ENCODE data around the gene NOP56. TPM values are rescaled to one million over a fixed set of nuclear protein-coding genes. Genes with fewer than 3 reads are reported as not detected.

Gene NOP56
- total and polyA plus RNA-seq, 2 donors from 2014 or later: 68.8 to 110 TPM

GRCh38 chr20:2703716-2704475, 51.5 kb downstream of the NOP56 start:
- Histone ChIP-seq H3K27me3 (ENCODE audit: control insufficient read depth, insufficient read depth, low read length) (no peaks in the 10 kb centered on the region), H3K9me3 (ENCODE audit: control insufficient read depth in 2 of 3, insufficient read depth in 1 of 3, low read length in 3 of 3) (no peaks in the 10 kb centered on the region), H3K4me3 (ENCODE audit: low read length in 3 of 3) (no peak overlapping the region), H3K36me3 (ENCODE audit: control insufficient read depth in 2 of 3, insufficient read depth in 3 of 3, low read length in 3 of 3) (no peaks in the 10 kb centered on the region), H3K27ac (ENCODE audit: low read depth in 2 of 2, low read length in 2 of 2) (no peak overlapping the region), H3K4me1 (ENCODE audit: control insufficient read depth in 2 of 3, insufficient read depth in 2 of 3, low read depth in 1 of 3, low read length in 3 of 3) (no peaks in the 10 kb centered on the region), H3K9ac (ENCODE audit: low read length in 3 of 3) (no peak overlapping the region)
- DNase-seq (no peak), FAIRE-seq (no peak)
- intact Hi-C loops (cut with DNase I): no loop called here
- TF ChIP-seq CTCF (IDR thresholded peaks at IDR 0.05; ENCODE audit: borderline replicate concordance, extremely low read depth, insufficient read depth): no peak

GRCh38 chr20:2705931-2706645, 53.7 kb downstream of the NOP56 start:
- H3K27me3 ChIP-seq (ENCODE audit: control insufficient read depth, insufficient read depth, low read length): no peaks in the 10 kb centered on the region
- H3K9ac ChIP-seq (ENCODE audit: low read length in 3 of 3): no peak overlapping the region
- no peaks in the 10 kb centered on the region for H3K36me3 ChIP-seq (ENCODE audit: control insufficient read depth in 2 of 3, insufficient read depth in 3 of 3, low read length in 3 of 3)
- intact Hi-C loops (cut with DNase I): no loop called here
- H3K9me3 ChIP-seq (ENCODE audit: control insufficient read depth in 2 of 3, insufficient read depth in 1 of 3, low read length in 3 of 3): no peaks in the 10 kb centered on the region
- no peak for FAIRE-seq
- H3K27ac ChIP-seq (ENCODE audit: low read depth in 2 of 2, low read length in 2 of 2): no peak overlapping the region
- H3K4me3 ChIP-seq (ENCODE audit: low read length in 3 of 3): no peak overlapping the region
- H3K4me1 ChIP-seq (ENCODE audit: control insufficient read depth in 2 of 3, insufficient read depth in 2 of 3, low read depth in 1 of 3, low read length in 3 of 3): no peaks in the 10 kb centered on the region
- DNase-seq: no peak
- TF ChIP-seq CTCF (IDR thresholded peaks at IDR 0.05; ENCODE audit: borderline replicate concordance, extremely low read depth, insufficient read depth): no peak

- no peak for FAIRE-seq
Observed at GRCh38 chr20:2706688-2707352, 54.4 kb downstream of the NOP56 start.

More at GRCh38 chr20:2706688-2707352, 54.4 kb downstream of the NOP56 start:
- H3K9ac ChIP-seq (ENCODE audit: low read length in 3 of 3): no peak overlapping the region
- no peaks in the 10 kb centered on the region for H3K9me3 ChIP-seq (ENCODE audit: control insufficient read depth in 2 of 3, insufficient read depth in 1 of 3, low read length in 3 of 3)
- H3K27me3 ChIP-seq (ENCODE audit: control insufficient read depth, insufficient read depth, low read length): no peaks in the 10 kb centered on the region
- no peaks in the 10 kb centered on the region for H3K4me1 ChIP-seq (ENCODE audit: control insufficient read depth in 2 of 3, insufficient read depth in 2 of 3, low read depth in 1 of 3, low read length in 3 of 3)
- H3K36me3 ChIP-seq (ENCODE audit: control insufficient read depth in 2 of 3, insufficient read depth in 3 of 3, low read length in 3 of 3): no peaks in the 10 kb centered on the region
- intact Hi-C loops (cut with DNase I): no loop called here
- no peak overlapping the region for H3K27ac ChIP-seq (ENCODE audit: low read depth in 2 of 2, low read length in 2 of 2)
- no peak for TF ChIP-seq CTCF (IDR thresholded peaks at IDR 0.05; ENCODE audit: borderline replicate concordance, extremely low read depth, insufficient read depth)
- no peak overlapping the region for H3K4me3 ChIP-seq (ENCODE audit: low read length in 3 of 3)
- DNase-seq: no peak
